Measurements from ENCODE around the gene MICAL3.

Gene MICAL3

GRCh38 chr22:17830043-17830961 lies 194.1 kb downstream of the MICAL3 start:
- TF ChIP-seq EZH2 (IDR thresholded peaks at IDR 0.05) = no peak
- TF ChIP-seq FOXP2 (optimal IDR thresholded peaks at IDR 0.05; ENCODE audit: control extremely low read depth, extremely low read length, insufficient read depth) = no peak
- TF ChIP-seq POLR2AphosphoS5 (IDR thresholded peaks at IDR 0.05; ENCODE audit: borderline replicate concordance, low read depth, low read length) = no peak
- Histone ChIP-seq H3K9me3 (ENCODE audit: low read depth, low read length) (no peaks in the 10 kb centered on the region), H3K9ac (ENCODE audit: insufficient read length) (no peak overlapping the region), H3K4me3 (no peak overlapping the region), H3K36me3 (ENCODE audit: insufficient read depth, low read length) (peaks cover 7% of the 10 kb centered on the region), H3K27ac (no peak overlapping the region)
- DNase-seq (ENCODE audit: low read depth, low spot score) = peak; percentile 18

GRCh38 chr22:17829695-17830042 lies 194.7 kb downstream of the MICAL3 start:
- Histone ChIP-seq H3K36me3 (ENCODE audit: insufficient read depth, low read length) (peaks cover 7% of the 10 kb centered on the region), H3K4me3 (no peak overlapping the region), H3K9ac (ENCODE audit: insufficient read length) (no peak overlapping the region), H3K27ac (no peak overlapping the region), H3K9me3 (ENCODE audit: low read depth, low read length) (no peaks in the 10 kb centered on the region)
- no peak for DNase-seq (ENCODE audit: low read depth, low spot score)
- no peak for TF ChIP-seq FOXP2 (optimal IDR thresholded peaks at IDR 0.05; ENCODE audit: control extremely low read depth, extremely low read length, insufficient read depth)
- no peak for TF ChIP-seq POLR2AphosphoS5 (IDR thresholded peaks at IDR 0.05; ENCODE audit: borderline replicate concordance, low read depth, low read length)
- no peak for TF ChIP-seq EZH2 (IDR thresholded peaks at IDR 0.05)

DNA sequence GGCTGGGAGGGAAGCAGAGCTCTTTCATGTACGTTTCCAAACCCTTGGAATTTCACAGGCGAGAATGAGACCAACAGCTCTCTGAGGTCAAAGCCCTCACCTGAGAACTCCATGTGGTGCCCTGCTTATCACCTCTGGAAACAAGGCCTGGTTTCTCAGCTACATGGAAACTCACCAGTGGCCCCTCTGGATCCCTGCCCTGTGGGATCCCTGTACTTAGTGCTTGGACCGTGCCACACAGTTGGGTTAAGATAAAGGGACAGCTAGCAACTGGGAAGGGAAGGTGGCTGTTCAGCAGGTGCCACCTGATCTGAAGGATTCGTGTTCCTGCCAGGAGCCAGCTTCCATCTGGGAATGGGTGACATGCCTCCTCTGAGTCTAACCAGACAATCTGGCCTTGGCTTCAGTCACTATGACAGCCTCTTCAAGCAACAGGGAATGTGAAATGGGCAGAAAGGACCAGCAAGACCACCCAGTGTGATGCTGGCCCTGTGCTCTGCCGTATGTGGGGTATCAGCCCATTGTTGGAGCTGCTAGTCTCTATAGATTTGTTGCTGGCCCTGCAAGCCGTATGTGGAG lies 195.8 kb downstream of the MICAL3 start:
- H3K36me3 ChIP-seq (ENCODE audit: insufficient read depth, low read length) = peaks cover 7% of the 10 kb centered on the region
- no peak overlapping the region for H3K9ac ChIP-seq (ENCODE audit: insufficient read length)
- TF ChIP-seq POLR2AphosphoS5 (IDR thresholded peaks at IDR 0.05; ENCODE audit: borderline replicate concordance, low read depth, low read length) (no peak), EZH2 (IDR thresholded peaks at IDR 0.05) (no peak), FOXP2 (optimal IDR thresholded peaks at IDR 0.05; ENCODE audit: control extremely low read depth, extremely low read length, insufficient read depth) (no peak)
- H3K9me3 ChIP-seq (ENCODE audit: low read depth, low read length) = no peaks in the 10 kb centered on the region
- H3K4me3 ChIP-seq = no peak overlapping the region
- DNase-seq (ENCODE audit: low read depth, low spot score) = no peak
- no peak overlapping the region for H3K27ac ChIP-seq

DNA sequence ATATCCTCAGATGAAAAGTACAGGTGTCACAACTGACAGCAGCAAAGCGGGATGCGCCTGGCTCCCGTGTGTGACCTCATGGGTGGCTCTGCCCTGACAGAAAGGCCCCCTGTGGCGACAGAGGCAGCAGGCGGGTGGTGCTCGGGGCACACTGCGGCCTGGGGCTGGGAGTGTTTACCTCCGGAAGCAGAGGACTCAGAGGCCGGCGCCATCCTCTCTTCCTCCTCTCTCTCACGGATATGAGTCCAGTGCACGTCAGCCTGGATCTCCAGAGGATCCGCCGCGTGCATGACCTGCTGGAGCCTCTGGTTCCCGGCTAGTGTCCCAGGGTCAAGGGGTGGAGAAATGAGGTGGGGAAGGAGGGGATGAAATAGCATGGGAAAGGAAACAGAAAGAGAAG lies 196.9 kb downstream of the MICAL3 start:
- Histone ChIP-seq H3K9ac (ENCODE audit: insufficient read length) (no peak overlapping the region), H3K4me3 (no peak overlapping the region), H3K9me3 (ENCODE audit: low read depth, low read length) (no peaks in the 10 kb centered on the region), H3K36me3 (ENCODE audit: insufficient read depth, low read length) (peaks cover 7% of the 10 kb centered on the region), H3K27ac (no peak overlapping the region)
- DNase-seq (ENCODE audit: low read depth, low spot score) = no peak
- no peak for TF ChIP-seq FOXP2 (optimal IDR thresholded peaks at IDR 0.05; ENCODE audit: control extremely low read depth, extremely low read length, insufficient read depth)
- TF ChIP-seq EZH2 (IDR thresholded peaks at IDR 0.05) = no peak
- TF ChIP-seq POLR2AphosphoS5 (IDR thresholded peaks at IDR 0.05; ENCODE audit: borderline replicate concordance, low read depth, low read length) = no peak

DNA sequence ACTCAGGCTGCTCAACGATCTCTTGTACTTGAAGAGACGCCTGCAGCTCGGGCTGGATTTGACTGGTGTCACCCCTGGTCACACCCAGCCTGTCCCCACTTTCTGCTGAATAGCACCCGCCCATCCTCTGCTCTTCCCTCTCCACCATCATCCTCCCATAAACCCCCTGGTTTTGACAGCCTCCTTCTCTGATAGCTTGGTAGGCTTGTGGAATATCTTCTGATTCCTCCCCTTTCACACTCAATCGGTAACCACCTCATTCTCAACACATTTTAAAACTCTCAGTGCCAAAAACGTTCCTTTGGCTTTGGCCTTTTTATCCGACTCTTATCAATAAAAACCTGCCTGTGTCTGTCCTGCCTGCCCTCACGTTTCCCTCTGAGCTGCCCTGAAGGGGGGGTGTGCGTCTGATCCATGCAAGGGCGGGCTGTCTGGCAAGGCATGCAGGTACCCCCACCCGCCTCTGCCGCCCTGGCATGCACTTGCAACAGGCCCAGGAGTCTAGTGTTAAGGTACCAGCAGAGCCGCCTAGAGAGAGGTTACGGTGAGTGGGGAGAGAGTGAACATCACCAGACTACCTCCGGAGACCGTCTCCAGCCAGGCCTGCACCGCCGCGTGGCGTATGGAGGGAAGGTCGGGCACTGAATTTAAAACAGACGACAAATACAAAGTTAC lies 198.3 kb downstream of the MICAL3 start:
- no peak for DNase-seq (ENCODE audit: low read depth, low spot score)
- H3K27ac ChIP-seq = no peak overlapping the region
- H3K36me3 ChIP-seq (ENCODE audit: insufficient read depth, low read length) = peaks cover 7% of the 10 kb centered on the region
- TF ChIP-seq FOXP2 (optimal IDR thresholded peaks at IDR 0.05; ENCODE audit: control extremely low read depth, extremely low read length, insufficient read depth) (no peak), POLR2AphosphoS5 (IDR thresholded peaks at IDR 0.05; ENCODE audit: borderline replicate concordance, low read depth, low read length) (no peak), EZH2 (IDR thresholded peaks at IDR 0.05) (no peak)
- no peaks in the 10 kb centered on the region for H3K9me3 ChIP-seq (ENCODE audit: low read depth, low read length)
- no peak overlapping the region for H3K4me3 ChIP-seq
- no peak overlapping the region for H3K9ac ChIP-seq (ENCODE audit: insufficient read length)

- no peak overlapping the region for H3K9ac ChIP-seq (ENCODE audit: insufficient read length)
- no peak for TF ChIP-seq FOXP2 (optimal IDR thresholded peaks at IDR 0.05; ENCODE audit: control extremely low read depth, extremely low read length, insufficient read depth)
- no peak for TF ChIP-seq POLR2AphosphoS5 (IDR thresholded peaks at IDR 0.05; ENCODE audit: borderline replicate concordance, low read depth, low read length)
- no peak for TF ChIP-seq EZH2 (IDR thresholded peaks at IDR 0.05)
- H3K4me3 ChIP-seq = no peak overlapping the region
- H3K9me3 ChIP-seq (ENCODE audit: low read depth, low read length) = no peaks in the 10 kb centered on the region
- no peak for DNase-seq (ENCODE audit: low read depth, low spot score)
- H3K36me3 ChIP-seq (ENCODE audit: insufficient read depth, low read length) = peaks cover 4% of the 10 kb centered on the region
- H3K27ac ChIP-seq = no peak overlapping the region
These were observed 199.9 kb downstream of the MICAL3 start for GRCh38 chr22:17824457-17824856.

- DNase-seq (ENCODE audit: low read depth, low spot score) = no peak
- Histone ChIP-seq H3K36me3 (ENCODE audit: insufficient read depth, low read length) (peaks cover 3% of the 10 kb centered on the region; the same call in 1 of the 2 replicates), H3K27ac (no peak overlapping the region), H3K4me3 (no peak overlapping the region), H3K9ac (ENCODE audit: insufficient read length) (no peak overlapping the region), H3K9me3 (ENCODE audit: low read depth, low read length) (no peaks in the 10 kb centered on the region)
- no peak for TF ChIP-seq EZH2 (IDR thresholded peaks at IDR 0.05)
- TF ChIP-seq FOXP2 (optimal IDR thresholded peaks at IDR 0.05; ENCODE audit: control extremely low read depth, extremely low read length, insufficient read depth) = no peak
- no peak for TF ChIP-seq POLR2AphosphoS5 (IDR thresholded peaks at IDR 0.05; ENCODE audit: borderline replicate concordance, low read depth, low read length)
These were observed 200.4 kb downstream of the MICAL3 start for GRCh38 chr22:17823964-17824363.

DNA sequence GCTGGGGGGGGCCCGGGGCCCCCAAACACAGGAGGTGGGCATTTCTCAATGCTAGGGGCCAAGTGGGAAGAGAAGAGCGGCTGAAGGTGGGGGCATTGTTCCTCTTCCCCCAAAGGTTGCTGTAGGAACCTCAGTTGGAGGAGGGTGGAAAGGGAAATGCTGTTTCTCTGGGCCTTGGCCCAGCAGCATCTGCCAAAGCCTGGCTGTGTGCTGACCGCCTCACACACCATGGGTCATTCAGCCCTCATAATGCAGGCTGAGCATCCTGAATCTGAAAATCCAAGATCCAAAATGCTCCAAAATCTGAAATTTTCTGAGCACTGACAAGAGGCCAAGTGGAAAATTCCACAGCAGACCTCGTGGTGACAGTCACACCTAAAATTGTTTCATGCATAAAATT lies 201.1 kb downstream of the MICAL3 start:
- TF ChIP-seq POLR2AphosphoS5 (IDR thresholded peaks at IDR 0.05; ENCODE audit: borderline replicate concordance, low read depth, low read length) = no peak
- no peak for TF ChIP-seq FOXP2 (optimal IDR thresholded peaks at IDR 0.05; ENCODE audit: control extremely low read depth, extremely low read length, insufficient read depth)
- no peak for TF ChIP-seq EZH2 (IDR thresholded peaks at IDR 0.05)
- Histone ChIP-seq H3K36me3 (ENCODE audit: insufficient read depth, low read length) (peaks cover 3% of the 10 kb centered on the region; the same call in 1 of the 2 replicates), H3K4me3 (no peak overlapping the region), H3K9me3 (ENCODE audit: low read depth, low read length) (no peaks in the 10 kb centered on the region), H3K9ac (ENCODE audit: insufficient read length) (no peak overlapping the region), H3K27ac (no peak overlapping the region)
- DNase-seq (ENCODE audit: low read depth, low spot score) = no peak
